PC-9 (cell line): Measurements from ENCODE around the gene ADCY4.

ENCODE experiments used
- EZH2 ChIP-seq: fragments of 200-600 bp; sonication (generic); IDR thresholded peaks from 2 replicates; pipeline ENCODE4 v1.8.0; 2017; ENCODE audit warnings: antibody characterized with exemption, low read depth
- TF ChIP-seq, protein P1 (sequence below): fragments of 200-600 bp; sonication (generic); conservative IDR thresholded peaks from 2 replicates; pipeline ENCODE4 v1.6.1; 2017; ENCODE audit warnings: mixed run types, antibody characterized with exemption, mild to moderate bottlenecking, moderate library complexity

DNA sequence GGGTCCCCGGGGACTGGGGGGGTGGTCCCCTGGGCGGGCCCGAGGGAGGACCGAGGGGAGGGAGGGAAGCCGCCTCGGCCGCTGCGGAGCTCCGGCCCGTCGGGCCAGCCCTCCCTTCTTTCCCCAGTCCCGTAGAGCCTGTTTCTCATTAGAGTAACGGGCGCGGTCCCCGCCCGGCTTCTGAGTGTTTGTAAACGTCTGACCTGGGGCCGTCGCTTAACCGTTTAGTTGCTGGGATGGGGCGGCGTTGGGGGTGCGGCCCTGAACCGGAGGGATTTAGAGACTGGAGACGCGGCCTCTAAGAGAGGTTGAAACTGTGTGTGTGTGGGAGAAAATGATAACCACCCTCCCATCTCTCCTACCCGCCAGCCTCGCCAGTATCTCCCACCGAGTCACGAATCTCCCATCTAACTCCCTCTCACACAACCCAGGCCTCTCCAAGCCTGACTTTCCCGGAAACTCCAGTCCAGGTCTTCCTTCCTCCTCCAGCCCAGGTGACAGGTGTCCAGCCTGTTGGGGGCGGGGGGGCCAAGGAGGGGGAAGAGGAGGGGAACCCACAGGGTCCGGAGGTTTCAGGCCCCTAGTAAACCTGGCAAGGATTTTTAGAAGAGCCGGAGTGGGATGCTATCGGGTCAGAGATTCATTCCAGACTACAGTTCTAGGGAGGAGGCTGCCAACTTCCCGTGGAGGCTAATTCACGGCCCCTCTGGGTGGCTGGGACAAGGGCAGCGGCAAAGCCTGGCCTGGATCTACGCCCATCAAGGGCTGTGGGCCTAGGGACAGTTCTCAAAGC is 32.0 kb upstream of the ADCY4 start:
- TF ChIP-seq, protein P1, sequence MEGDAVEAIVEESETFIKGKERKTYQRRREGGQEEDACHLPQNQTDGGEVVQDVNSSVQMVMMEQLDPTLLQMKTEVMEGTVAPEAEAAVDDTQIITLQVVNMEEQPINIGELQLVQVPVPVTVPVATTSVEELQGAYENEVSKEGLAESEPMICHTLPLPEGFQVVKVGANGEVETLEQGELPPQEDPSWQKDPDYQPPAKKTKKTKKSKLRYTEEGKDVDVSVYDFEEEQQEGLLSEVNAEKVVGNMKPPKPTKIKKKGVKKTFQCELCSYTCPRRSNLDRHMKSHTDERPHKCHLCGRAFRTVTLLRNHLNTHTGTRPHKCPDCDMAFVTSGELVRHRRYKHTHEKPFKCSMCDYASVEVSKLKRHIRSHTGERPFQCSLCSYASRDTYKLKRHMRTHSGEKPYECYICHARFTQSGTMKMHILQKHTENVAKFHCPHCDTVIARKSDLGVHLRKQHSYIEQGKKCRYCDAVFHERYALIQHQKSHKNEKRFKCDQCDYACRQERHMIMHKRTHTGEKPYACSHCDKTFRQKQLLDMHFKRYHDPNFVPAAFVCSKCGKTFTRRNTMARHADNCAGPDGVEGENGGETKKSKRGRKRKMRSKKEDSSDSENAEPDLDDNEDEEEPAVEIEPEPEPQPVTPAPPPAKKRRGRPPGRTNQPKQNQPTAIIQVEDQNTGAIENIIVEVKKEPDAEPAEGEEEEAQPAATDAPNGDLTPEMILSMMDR: no peak
- TF ChIP-seq EZH2: no peak
